ENCODE results near the gene APBA2. TPM values are rescaled to one million over a fixed set of nuclear protein-coding genes. Genes with fewer than 3 reads are reported as not detected.

Gene APBA2
- total RNA-seq, 1 donor from 2014 or later, result 26.4 TPM

DNA sequence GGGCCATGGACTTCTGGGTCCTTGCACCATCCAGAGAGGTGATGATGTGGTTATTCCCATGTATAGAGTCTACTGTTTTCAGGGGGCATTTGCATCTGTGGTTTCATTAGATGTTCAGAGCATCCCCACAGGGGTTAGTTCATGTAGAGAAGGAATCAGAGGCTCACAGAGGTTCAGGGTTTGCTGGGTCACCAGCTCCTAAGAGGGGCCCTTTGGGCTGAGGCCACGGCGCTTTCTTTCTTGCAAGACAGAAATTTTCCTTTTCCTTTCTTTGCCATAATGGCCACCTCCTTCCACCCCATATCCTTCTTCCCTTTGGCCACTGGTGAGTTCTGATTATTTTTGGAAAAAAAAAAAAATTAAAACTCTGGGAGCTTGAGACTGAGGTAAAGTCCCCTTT is 62.3 kb downstream of the APBA2 start:
- Mint-ChIP-seq H3K4me1 (ENCODE audit: low read depth) (no peaks in the 10 kb centered on the region), H3K4me3 (ENCODE audit: unreplicated experiment) (no peak overlapping the region), H3K27ac (ENCODE audit: unreplicated experiment) (no peak overlapping the region), H3K9me3 (ENCODE audit: low read depth) (peaks cover 6% of the 10 kb centered on the region), H3K36me3 (ENCODE audit: low read depth) (peaks cover 9% of the 10 kb centered on the region), H3K27me3 (ENCODE audit: low read depth) (no peaks in the 10 kb centered on the region)
- TF ChIP-seq, protein P1, sequence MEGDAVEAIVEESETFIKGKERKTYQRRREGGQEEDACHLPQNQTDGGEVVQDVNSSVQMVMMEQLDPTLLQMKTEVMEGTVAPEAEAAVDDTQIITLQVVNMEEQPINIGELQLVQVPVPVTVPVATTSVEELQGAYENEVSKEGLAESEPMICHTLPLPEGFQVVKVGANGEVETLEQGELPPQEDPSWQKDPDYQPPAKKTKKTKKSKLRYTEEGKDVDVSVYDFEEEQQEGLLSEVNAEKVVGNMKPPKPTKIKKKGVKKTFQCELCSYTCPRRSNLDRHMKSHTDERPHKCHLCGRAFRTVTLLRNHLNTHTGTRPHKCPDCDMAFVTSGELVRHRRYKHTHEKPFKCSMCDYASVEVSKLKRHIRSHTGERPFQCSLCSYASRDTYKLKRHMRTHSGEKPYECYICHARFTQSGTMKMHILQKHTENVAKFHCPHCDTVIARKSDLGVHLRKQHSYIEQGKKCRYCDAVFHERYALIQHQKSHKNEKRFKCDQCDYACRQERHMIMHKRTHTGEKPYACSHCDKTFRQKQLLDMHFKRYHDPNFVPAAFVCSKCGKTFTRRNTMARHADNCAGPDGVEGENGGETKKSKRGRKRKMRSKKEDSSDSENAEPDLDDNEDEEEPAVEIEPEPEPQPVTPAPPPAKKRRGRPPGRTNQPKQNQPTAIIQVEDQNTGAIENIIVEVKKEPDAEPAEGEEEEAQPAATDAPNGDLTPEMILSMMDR (IDR thresholded peaks at IDR 0.05), result no peak
- no peak for DNase-seq (ENCODE audit: low spot score)

DNA sequence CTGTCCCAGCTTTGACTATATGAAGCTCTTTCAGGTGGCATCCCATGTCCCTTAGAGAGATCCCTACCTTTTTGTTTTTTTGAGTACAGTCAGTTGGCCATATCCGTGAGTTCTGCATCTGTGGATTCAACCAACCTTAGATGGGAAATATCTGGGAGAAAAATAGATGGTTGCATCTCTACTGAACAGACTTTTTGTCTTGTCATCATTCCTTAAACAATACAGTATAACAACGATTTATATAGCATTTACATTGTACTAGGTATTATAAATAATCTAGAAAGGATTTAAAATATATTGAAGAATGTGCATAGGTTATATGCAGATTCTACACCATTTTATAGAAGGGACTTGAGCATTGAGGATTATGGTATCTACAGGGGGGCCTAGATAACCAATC is 65.1 kb downstream of the APBA2 start:
- H3K36me3 Mint-ChIP-seq (ENCODE audit: low read depth), result peaks cover 4% of the 10 kb centered on the region
- H3K4me3 Mint-ChIP-seq (ENCODE audit: unreplicated experiment), result no peak overlapping the region
- DNase-seq (ENCODE audit: low spot score), result no peak

DNA sequence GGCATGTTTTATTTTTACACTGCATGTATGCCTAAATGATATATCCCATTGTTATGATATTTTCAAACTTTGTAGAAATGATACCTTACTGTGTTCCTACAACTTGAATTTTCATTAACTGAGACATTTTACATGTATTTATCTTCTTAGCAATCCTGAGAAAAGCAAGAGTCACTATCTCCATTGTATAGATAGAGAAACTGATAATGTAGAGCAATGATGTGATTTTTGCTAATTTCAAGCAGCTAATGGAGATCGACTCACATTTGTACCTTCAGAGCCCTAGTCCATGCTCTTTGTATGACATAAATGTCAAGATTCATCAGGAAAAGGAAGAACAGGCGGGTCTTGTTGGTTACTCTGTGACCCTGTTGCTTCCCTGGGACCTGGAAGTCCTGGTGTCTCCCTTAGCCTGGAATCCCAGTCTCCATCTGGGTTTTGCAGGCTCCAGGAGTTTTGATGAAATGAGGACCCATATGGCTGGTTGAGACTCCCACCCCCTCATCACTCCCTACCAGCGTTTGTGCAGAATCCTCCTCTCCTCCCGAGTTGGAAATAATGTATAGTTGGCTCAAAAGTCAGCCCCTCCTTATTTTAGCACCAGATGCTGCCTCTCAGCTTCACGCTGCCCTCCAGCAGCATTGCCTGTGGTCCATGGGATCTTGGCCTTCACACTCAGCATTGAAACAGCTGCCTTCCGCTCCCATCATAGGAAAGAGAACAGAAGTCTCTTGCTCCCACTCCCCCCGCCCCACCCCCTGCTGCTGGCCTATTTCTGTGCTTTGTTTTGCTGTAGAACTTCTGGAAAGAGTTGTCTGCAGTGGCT is 67.1 kb downstream of the APBA2 start:
- TF ChIP-seq, protein P1 (IDR thresholded peaks at IDR 0.05), result no peak
- Mint-ChIP-seq H3K27ac (ENCODE audit: unreplicated experiment) (no peak overlapping the region), H3K4me3 (ENCODE audit: unreplicated experiment) (no peak overlapping the region), H3K4me1 (ENCODE audit: low read depth) (peaks cover 10% of the 10 kb centered on the region), H3K36me3 (ENCODE audit: low read depth) (no peaks in the 10 kb centered on the region), H3K27me3 (ENCODE audit: low read depth) (no peaks in the 10 kb centered on the region), H3K9me3 (ENCODE audit: low read depth) (no peaks in the 10 kb centered on the region)
- DNase-seq (ENCODE audit: low spot score), result no peak

More for the DNA sequence above, 65.1 kb downstream of the APBA2 start:
- no peak overlapping the region for H3K27ac Mint-ChIP-seq (ENCODE audit: unreplicated experiment)
- TF ChIP-seq, protein P1 (IDR thresholded peaks at IDR 0.05), result no peak
- H3K9me3 Mint-ChIP-seq (ENCODE audit: low read depth), result peaks cover 4% of the 10 kb centered on the region
- H3K4me1 Mint-ChIP-seq (ENCODE audit: low read depth), result peaks cover 10% of the 10 kb centered on the region
- H3K27me3 Mint-ChIP-seq (ENCODE audit: low read depth), result no peaks in the 10 kb centered on the region

DNA sequence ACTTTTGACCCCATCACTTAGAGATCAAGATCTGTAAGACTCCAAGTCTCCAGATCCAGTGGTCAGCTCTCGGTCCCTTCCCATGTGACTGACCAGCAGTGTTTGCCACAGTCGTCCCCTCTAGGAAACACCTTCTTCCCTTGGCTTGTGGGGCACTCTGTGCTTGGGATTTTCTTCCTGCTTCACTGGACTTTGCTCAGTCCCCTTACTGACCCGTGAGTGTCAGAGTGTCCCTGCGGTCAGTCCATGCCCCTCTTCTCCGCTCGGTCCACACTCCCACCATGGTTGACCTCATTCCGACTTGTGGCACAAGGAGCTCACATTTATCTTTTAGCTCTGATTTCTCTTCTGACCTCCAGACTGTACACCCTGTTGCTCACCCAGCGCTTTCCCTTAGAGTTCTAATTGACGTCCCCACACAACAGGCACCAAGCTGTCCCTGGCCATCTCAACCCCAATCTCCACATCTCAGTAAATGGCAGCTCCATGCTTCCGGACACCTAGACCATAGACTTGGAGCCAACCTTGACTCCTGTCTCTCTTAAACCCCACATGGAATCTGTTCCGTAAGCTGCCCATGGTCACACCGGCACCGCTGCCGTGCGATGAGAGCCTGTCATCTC is 67.9 kb downstream of the APBA2 start:
- Mint-ChIP-seq H3K4me1 (ENCODE audit: low read depth) (peaks cover 10% of the 10 kb centered on the region), H3K27ac (ENCODE audit: unreplicated experiment) (no peak overlapping the region), H3K27me3 (ENCODE audit: low read depth) (no peaks in the 10 kb centered on the region), H3K9me3 (ENCODE audit: low read depth) (no peaks in the 10 kb centered on the region), H3K36me3 (ENCODE audit: low read depth) (no peaks in the 10 kb centered on the region), H3K4me3 (ENCODE audit: unreplicated experiment) (no peak overlapping the region)
- no peak for DNase-seq (ENCODE audit: low spot score)
- TF ChIP-seq, protein P1 (IDR thresholded peaks at IDR 0.05), result no peak

DNA sequence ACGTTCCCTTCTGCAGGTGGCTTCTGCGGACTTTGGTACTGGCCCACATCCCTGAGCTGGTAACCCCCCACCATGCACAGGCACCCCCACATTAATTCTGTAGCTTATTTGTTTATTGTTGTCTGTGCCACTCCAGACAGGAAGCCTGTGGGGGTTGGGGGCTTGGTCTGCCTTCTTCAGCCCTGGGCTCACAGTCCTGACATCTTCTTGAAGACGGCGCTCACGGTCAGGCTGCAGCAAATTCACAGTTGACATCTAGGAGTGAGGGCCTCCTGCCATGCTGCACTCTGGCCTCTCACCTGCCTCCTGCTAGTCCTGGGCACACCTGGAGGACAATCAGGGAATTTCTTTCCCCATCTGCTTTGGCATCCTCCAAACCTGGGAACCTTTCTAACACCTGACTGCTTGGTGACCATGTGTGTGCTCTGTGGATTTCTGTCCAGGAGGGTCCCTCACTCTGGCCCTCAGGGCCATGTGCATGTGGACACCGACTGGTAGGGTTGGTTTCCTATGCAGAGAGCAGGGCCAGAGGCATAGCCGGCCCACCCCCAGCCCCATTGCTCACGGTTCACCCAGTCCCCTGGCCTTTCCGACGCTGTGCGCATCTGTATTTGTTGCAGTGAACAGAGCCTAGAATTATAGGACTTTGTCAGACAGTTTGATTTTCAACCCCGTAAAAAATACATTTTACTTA is 68.8 kb downstream of the APBA2 start:
- Mint-ChIP-seq H3K4me1 (ENCODE audit: low read depth) (peaks cover 10% of the 10 kb centered on the region), H3K27me3 (ENCODE audit: low read depth) (no peaks in the 10 kb centered on the region), H3K4me3 (ENCODE audit: unreplicated experiment) (no peak overlapping the region), H3K9me3 (ENCODE audit: low read depth) (no peaks in the 10 kb centered on the region), H3K27ac (ENCODE audit: unreplicated experiment) (no peak overlapping the region), H3K36me3 (ENCODE audit: low read depth) (no peaks in the 10 kb centered on the region)
- TF ChIP-seq, protein P1 (IDR thresholded peaks at IDR 0.05), result no peak
- DNase-seq (ENCODE audit: low spot score), result no peak

All from chondrocyte (in vitro differentiated cells).